Measurements from ENCODE around the gene SAMD4A.

- no peak for TF ChIP-seq CTCF (IDR thresholded peaks at IDR 0.05)
- TF ChIP-seq POLR2A (IDR thresholded peaks at IDR 0.05): no peak
Observed at GRCh38 chr14:54702014-54702491, 135.1 kb downstream of the SAMD4A start.

Measured in tibial nerve (tissue), 3 donors.